Measurements from ENCODE around the gene PTGS2.

PTGS2 gene

GRCh38 chr1:186680245-186681061 lies at the start of gene PTGS2:
PTGS2 (minus strand) TSS chr1:186680423; CDS start chr1:186680290, 133 bp downstream.
- TF ChIP-seq GATA3 (IDR thresholded peaks at IDR 0.05; ENCODE audit: low read depth, low read length) = no peak
- no peak for TF ChIP-seq GATA2 (IDR thresholded peaks at IDR 0.05; ENCODE audit: low read depth, low read length)

- no peak for TF ChIP-seq GATA3 (IDR thresholded peaks at IDR 0.05; ENCODE audit: low read depth, low read length)
- no peak for TF ChIP-seq GATA2 (IDR thresholded peaks at IDR 0.05; ENCODE audit: low read depth, low read length)
These were observed 42.6 kb upstream of the PTGS2 start for GRCh38 chr1:186722711-186723309.

- no peak for TF ChIP-seq GATA3 (IDR thresholded peaks at IDR 0.05; ENCODE audit: low read depth, low read length)
- TF ChIP-seq GATA2 (IDR thresholded peaks at IDR 0.05; ENCODE audit: low read depth, low read length) = no peak
These were observed 37.1 kb upstream of the PTGS2 start for GRCh38 chr1:186717286-186717685.

GRCh38 chr1:186715887-186716809 lies 35.9 kb upstream of the PTGS2 start:
- TF ChIP-seq GATA3 (IDR thresholded peaks at IDR 0.05; ENCODE audit: low read depth, low read length) (no peak), GATA2 (IDR thresholded peaks at IDR 0.05; ENCODE audit: low read depth, low read length) (no peak)

- TF ChIP-seq GATA2 (IDR thresholded peaks at IDR 0.05; ENCODE audit: low read depth, low read length) (no peak), GATA3 (IDR thresholded peaks at IDR 0.05; ENCODE audit: low read depth, low read length) (no peak)
These were observed 30.5 kb upstream of the PTGS2 start for GRCh38 chr1:186710696-186711095.

GRCh38 chr1:186708694-186709097 lies 28.5 kb upstream of the PTGS2 start:
- TF ChIP-seq GATA3 (IDR thresholded peaks at IDR 0.05; ENCODE audit: low read depth, low read length) (no peak), GATA2 (IDR thresholded peaks at IDR 0.05; ENCODE audit: low read depth, low read length) (no peak)

GRCh38 chr1:186703209-186703766 lies 23.1 kb upstream of the PTGS2 start:
- TF ChIP-seq GATA3 (IDR thresholded peaks at IDR 0.05; ENCODE audit: low read depth, low read length) (no peak), GATA2 (IDR thresholded peaks at IDR 0.05; ENCODE audit: low read depth, low read length) (no peak)

- TF ChIP-seq GATA3 (IDR thresholded peaks at IDR 0.05; ENCODE audit: low read depth, low read length) (no peak), GATA2 (IDR thresholded peaks at IDR 0.05; ENCODE audit: low read depth, low read length) (no peak)
These were observed 20.5 kb upstream of the PTGS2 start for GRCh38 chr1:186700722-186701121.

- no peak for TF ChIP-seq GATA3 (IDR thresholded peaks at IDR 0.05; ENCODE audit: low read depth, low read length)
- no peak for TF ChIP-seq GATA2 (IDR thresholded peaks at IDR 0.05; ENCODE audit: low read depth, low read length)
These were observed 19.3 kb upstream of the PTGS2 start for GRCh38 chr1:186699519-186699918.

- TF ChIP-seq GATA3 (IDR thresholded peaks at IDR 0.05; ENCODE audit: low read depth, low read length) (no peak), GATA2 (IDR thresholded peaks at IDR 0.05; ENCODE audit: low read depth, low read length) (no peak)
These were observed 9.7 kb upstream of the PTGS2 start for GRCh38 chr1:186689907-186690306.

- TF ChIP-seq GATA2 (IDR thresholded peaks at IDR 0.05; ENCODE audit: low read depth, low read length) (no peak), GATA3 (IDR thresholded peaks at IDR 0.05; ENCODE audit: low read depth, low read length) (no peak)
These were observed 9.2 kb upstream of the PTGS2 start for GRCh38 chr1:186689376-186689775.

GRCh38 chr1:186683652-186684410 lies 3.6 kb upstream of the PTGS2 start:
- no peak for TF ChIP-seq GATA3 (IDR thresholded peaks at IDR 0.05; ENCODE audit: low read depth, low read length)
- TF ChIP-seq GATA2 (IDR thresholded peaks at IDR 0.05; ENCODE audit: low read depth, low read length) = no peak

- TF ChIP-seq GATA2 (IDR thresholded peaks at IDR 0.05; ENCODE audit: low read depth, low read length) (no peak), GATA3 (IDR thresholded peaks at IDR 0.05; ENCODE audit: low read depth, low read length) (no peak)
These were observed 2.5 kb upstream of the PTGS2 start for GRCh38 chr1:186682736-186683135.
